GM18870 (cell line): ENCODE data around the gene EPS15.
"Not testable (repeated sequence)": the region's sequence is repeated elsewhere in the genome, so short reads cannot be mapped to it uniquely, and the experiment has no call there.

Experiments used
- ATAC-seq: cut with Tn5 transposase; IDR thresholded peaks from one replicate; pipeline ENCODE4 v1.9.1; 2021; ENCODE audit warnings: moderate library complexity; ENCODE audit not compliant: unreplicated experiment

EPS15 gene

DNA sequence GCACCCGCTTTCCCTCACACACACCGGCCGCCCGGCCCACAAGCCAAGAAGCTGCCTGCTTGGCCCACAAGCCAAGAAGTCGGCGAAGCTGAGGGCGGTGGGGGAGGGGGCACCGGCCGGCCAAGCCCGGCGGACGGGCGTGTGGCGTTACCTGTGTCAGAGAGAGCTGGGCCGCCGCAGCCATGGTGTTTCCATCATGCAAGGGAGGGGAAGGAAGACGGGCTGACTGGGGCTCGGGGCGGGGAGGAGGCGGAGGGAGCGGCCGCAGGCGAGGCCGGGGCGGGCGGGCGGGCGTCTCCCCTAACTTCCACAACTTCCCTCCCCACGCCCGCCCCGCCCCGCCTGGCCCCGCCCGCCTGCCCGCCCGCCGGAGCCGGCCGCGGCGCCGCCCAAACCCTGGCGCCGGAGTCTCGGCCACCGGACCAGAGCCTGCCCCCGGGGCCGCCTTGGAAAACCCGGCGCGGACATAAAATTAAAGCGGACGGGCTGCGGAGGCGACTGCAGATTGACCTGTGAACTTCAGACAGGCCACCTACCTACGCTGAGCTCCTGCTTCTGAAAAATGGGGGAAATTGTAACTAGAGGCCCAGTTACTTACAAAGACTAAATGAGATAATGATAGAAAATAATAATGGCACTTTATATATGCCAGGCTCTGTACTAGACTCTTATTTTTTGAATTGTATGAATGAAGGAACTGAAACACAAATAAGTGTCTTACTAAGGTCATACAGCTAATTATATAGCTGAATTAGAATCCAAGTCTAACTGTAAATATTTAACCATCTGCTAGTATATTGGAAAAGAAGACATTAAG, at the start of gene EPS15:
Gene EPS15 (minus strand): TSS at position 219 of the 817 bp plus-strand sequence. CDS start 35 bp downstream, at position 184.
- ATAC-seq = peak; percentile 31

- no peak for ATAC-seq
Measured at GRCh38 chr1:51568231-51568935, 49.3 kb upstream of the EPS15 start.

DNA sequence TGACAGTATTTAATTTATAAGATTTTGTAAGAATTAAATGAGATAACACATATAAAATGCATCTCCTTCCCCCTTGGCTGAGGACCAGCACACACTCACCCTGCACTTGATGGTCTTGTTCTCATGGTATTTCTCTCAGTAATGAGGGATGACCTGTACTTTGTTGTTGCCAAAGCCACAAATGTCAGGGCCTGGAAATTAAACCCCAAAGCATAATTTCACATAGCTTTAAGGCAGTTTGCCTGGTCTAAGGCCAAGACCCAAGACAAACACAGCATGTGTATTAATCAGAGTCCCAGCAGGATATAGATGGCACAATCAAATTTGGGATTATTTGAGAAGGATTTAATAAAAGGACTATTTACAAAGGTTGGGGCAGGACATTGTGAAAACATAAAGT, 48.6 kb upstream of the EPS15 start:
- ATAC-seq = no peak

- no peak for ATAC-seq
Measured at GRCh38 chr1:51566260-51566659, 47.2 kb upstream of the EPS15 start.

DNA sequence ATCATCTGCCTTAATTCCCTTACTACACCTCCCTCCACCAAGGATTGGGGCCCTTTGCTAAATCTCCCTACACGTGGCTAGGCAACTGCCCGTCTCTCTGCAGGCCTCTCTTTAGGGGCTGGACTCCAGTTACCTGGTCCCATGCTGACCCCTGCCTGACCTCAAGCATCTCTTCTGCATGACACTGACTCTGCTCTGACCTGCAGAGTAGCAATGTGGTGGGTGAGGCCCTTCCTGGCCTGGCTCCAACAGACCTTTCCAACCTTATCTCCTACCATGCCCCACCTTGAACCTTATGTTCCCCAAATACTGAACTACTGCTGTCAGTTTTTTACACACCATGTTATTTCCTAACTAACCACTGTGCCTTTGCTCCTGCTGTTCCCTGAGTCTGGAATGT, 45.9 kb upstream of the EPS15 start:
- ATAC-seq = no peak

DNA sequence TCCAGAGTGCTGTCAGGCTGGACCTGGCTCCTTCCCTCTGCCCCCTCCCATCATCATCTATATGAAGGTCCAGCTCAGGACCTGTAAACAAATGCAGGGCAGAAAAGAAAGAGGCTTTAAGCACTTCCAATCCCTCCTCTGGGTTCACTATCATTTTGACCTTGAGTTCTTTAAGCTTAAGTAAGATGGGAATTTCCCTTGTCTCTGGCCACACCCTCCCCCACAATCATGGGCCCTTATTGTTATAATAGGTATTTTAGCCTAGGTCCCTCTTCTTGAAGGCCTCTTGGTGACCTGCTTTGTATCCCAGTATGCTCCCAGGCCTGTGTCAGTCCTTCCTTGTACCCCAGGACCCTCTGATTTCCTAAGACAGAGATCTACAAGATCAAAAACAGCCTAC, 45.1 kb upstream of the EPS15 start:
- ATAC-seq = no peak

DNA sequence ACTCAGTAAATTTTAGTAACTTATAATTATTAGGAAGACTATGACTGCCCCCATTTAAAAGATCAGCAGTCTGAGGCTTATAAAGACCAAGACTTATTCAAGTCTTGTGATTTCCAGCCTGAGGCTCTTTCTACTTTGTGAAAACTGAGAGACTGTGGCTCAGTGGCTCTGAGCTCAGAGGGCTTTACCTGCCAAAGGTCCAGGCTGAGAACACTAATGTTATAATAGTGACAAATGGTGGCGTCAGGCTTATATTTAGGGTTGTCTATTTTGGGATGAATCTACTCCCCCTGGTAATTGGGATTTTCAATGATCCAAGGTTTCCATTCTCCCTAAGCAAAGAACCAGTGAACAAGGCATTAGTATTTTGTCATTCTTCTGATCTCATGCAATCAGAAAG, 42.6 kb upstream of the EPS15 start:
- ATAC-seq = no peak

- ATAC-seq = not testable (repeated sequence)
Measured at GRCh38 chr1:51560895-51561294, 41.8 kb upstream of the EPS15 start.

- no peak for ATAC-seq
Measured at GRCh38 chr1:51560034-51560433, 41.0 kb upstream of the EPS15 start.

DNA sequence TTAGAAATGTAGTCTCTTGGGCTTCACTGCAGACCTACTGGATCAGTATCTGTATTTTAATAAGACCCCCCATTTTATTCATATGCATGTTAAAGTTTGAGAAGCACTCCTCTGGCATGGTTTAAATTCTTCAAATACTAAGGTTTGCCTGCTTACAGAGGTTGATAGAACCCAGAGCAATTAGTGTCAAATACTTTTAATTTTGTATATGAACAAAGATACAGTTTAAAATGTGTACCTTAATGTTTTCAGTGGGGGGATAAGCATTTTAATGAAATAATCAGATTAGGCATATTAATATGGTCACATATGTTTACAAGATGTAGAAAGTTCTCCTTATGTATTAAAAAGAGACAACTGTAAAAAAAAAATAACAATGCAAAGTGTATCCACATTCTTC, 40.4 kb upstream of the EPS15 start:
- no peak for ATAC-seq

DNA sequence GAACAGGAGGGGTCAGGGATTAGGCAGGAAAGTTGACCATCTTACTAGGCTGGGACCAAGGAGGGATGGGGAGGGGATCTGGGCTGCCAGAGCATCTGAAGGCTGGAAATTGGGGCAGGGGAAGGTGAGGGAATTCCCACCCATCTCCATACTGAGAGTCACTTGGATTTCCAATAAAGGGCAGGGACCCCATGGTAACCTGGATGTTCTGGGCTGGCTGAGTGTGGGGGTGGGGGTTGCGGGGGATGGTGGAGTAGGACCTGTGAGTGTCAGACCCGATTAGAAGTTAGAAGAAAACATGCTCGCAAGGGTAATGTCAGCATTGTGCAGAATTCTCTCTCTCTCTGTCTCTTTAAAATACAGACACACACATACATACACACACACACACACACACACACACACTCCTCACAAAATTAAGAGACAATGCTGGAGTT, 40.0 kb upstream of the EPS15 start:
- ATAC-seq = no peak

GRCh38 chr1:51558375-51558924, 39.4 kb upstream of the EPS15 start:
- ATAC-seq = no peak

- no peak for ATAC-seq
Measured at GRCh38 chr1:51557168-51557567, 38.1 kb upstream of the EPS15 start.

GRCh38 chr1:51555866-51556619, 37.0 kb upstream of the EPS15 start:
- no peak for ATAC-seq

GRCh38 chr1:51553911-51554310, 34.8 kb upstream of the EPS15 start:
- ATAC-seq = no peak

GRCh38 chr1:51552929-51553807, 34.1 kb upstream of the EPS15 start:
- ATAC-seq = no peak

- no peak for ATAC-seq
Measured at GRCh38 chr1:51551848-51552296, 32.8 kb upstream of the EPS15 start.

DNA sequence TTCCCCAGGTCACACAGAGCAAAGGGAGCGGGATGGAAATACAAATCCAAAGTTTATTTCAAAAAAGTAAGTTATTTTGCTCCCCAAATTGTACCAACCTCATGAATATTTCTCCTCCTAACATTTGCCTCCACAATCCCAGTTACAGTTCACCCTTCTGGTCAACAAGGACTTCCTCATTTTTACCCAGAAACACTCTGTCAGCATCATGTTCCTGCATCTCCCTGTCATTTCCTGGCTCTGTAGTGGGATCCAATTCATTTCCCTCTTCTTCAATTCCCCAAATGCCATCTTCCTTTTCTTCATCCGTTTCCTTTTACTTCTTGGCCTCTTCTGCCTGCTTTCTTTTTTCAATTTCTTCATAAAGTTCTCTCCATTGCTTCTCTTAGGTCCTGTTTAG, 32.0 kb upstream of the EPS15 start:
- no peak for ATAC-seq

DNA sequence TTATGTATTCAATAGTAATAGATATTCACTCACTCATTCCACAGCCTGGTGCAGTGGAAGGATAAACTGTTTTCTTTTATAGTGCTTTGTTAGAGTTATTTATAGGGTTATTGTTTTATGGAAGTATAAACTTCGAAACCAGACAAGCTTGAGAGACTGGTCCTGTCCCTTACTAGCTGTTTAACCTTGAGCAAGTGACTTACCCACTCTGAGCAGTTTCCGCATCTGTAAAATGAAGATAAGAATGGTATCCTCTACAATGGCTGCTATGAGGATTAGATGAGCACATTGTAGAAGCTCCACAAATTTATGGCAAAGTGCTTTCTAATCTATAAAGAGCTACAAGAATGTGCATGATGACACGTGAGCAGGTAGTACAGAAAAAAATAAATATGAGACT, 30.8 kb upstream of the EPS15 start:
- no peak for ATAC-seq

DNA sequence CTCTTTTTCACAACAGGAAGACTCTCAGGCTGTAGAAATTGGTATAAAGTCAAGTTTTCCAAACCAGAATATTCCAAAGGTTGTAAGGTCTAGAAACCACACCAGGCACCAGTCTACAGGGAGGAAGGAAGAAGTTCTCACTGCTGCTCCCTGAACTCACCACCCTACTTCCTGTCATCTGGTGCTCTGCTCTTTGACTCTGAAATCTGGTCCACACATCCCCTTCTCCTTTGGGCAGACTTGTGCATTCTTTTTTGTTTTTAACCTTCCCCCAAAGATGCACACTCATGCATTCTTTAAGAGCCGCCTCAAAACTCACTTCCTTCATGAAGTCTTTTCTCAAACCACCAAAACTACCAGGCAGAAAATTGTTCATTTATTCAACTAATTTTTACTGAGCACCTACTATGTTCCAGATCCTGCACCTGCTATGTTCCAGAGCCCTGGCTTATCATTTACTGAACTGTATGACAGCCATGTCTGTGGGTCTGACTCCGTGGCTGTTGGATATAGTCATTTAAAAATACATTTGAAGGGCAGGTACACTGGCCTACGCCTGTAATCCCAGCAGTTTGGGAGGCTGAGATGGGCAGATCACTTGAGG, 30.1 kb upstream of the EPS15 start:
- ATAC-seq = no peak
